T-helper 2 cell treated with Interferon-gamma antibody and Interleukin-4, amounts not matched to agents 100 ng/mL and 5 ng/mL, for 36 hours (primary cell): Measurements from ENCODE around the gene PDXP. TPM values are rescaled to one million over a fixed set of nuclear protein-coding genes. Genes with fewer than 3 reads are reported as not detected.

ENCODE experiments used
- intact Hi-C: fragments of 100-400 bp; cut with micrococcal nuclease; formaldehyde crosslinking; loops from one replicate; pipeline ENCODE4 v1.15.1; 2023
- total RNA-seq: library from RNA; stranded (reverse); gene quantifications from 2 replicates; pipeline ENCODE4 v1.2.3, GENCODE V29; 2022

Gene PDXP
- total RNA-seq, 1 donor from 2014 or later = 26.6 TPM

GRCh38 chr22:37672920-37673455 lies 14.5 kb downstream of the PDXP start:
- intact Hi-C loops = loop anchor here (10.0 kb wide), 1 partner anchor 172 kb away; the partner anchor contains the start of genes ANKRD54 and EIF3L

GRCh38 chr22:37674248-37674647 lies 15.7 kb downstream of the PDXP start:
- intact Hi-C loops = loop anchor here (10.0 kb wide), 1 partner anchor 171 kb away; the partner anchor contains the start of genes ANKRD54 and EIF3L

GRCh38 chr22:37674951-37675929 lies 16.7 kb downstream of the PDXP start, which contains the start of gene LGALS1:
Gene LGALS1 (plus strand): TSS chr22:37675636. CDS start chr22:37675703, 67 bp downstream.
- intact Hi-C loops = loop anchor here (5.0 to 10.0 kb wide), 3 partner anchors 132 to 433 kb away; partner anchors contain the start of genes ANKRD54, EIF3L, GCAT and RAC2

- intact Hi-C loops = loop anchor here (5.0 to 10.0 kb wide), 3 partner anchors 131 to 434 kb away; partner anchors contain the start of genes ANKRD54, EIF3L, GCAT and RAC2
Observed at GRCh38 chr22:37675930-37676735, 17.6 kb downstream of the PDXP start.

GRCh38 chr22:37676736-37677492 lies 18.4 kb downstream of the PDXP start:
- intact Hi-C loops = loop anchor here (1.0 to 10.0 kb wide), 6 partner anchors 19 to 435 kb away; partner anchors contain the start of genes ANKRD54, EIF3L, GCAT and GGA1

GRCh38 chr22:37677493-37677974 lies 19.0 kb downstream of the PDXP start:
- intact Hi-C loops = loop anchor here (1.0 to 10.0 kb wide), 6 partner anchors 19 to 435 kb away; partner anchors contain the start of genes ANKRD54, EIF3L, GCAT and GGA1

GRCh38 chr22:37678372-37678771 lies 19.8 kb downstream of the PDXP start:
- intact Hi-C loops = loop anchor here (5.0 to 10.0 kb wide), 3 partner anchors 129 to 436 kb away; partner anchors contain the start of genes ANKRD54, EIF3L, GCAT and RAC2

GRCh38 chr22:37679670-37680069 lies 21.1 kb downstream of the PDXP start:
- intact Hi-C loops = loop anchor here (5.0 to 10.0 kb wide), 3 partner anchors 128 to 437 kb away; partner anchors contain the start of genes ANKRD54, EIF3L, GCAT and RAC2

- intact Hi-C loops = no loop called here
Observed at GRCh38 chr22:37680191-37680851, 21.8 kb downstream of the PDXP start.

- intact Hi-C loops = loop anchor here (1.0 kb wide), 2 partner anchors 38 to 58 kb away; no protein-coding TSS in a partner anchor
Observed at GRCh38 chr22:37681001-37681424, 22.5 kb downstream of the PDXP start.

GRCh38 chr22:37681556-37682049 lies 23.1 kb downstream of the PDXP start:
- intact Hi-C loops = loop anchor here (1.0 kb wide), 2 partner anchors 38 to 58 kb away; no protein-coding TSS in a partner anchor

GRCh38 chr22:37684803-37685615 lies 26.5 kb downstream of the PDXP start:
- intact Hi-C loops = no loop called here

GRCh38 chr22:37686002-37686982 lies 27.8 kb downstream of the PDXP start, which contains the start of gene NOL12:
Gene NOL12 (plus strand): TSS chr22:37686343. CDS start chr22:37686393, 50 bp downstream.
- intact Hi-C loops = loop anchor here (1.0 kb wide), 2 partner anchors 10 to 78 kb away; partner anchors contain the start of gene GGA1

GRCh38 chr22:37690407-37690806 lies 31.9 kb downstream of the PDXP start:
- intact Hi-C loops = loop anchor here (10.0 kb wide), 1 partner anchor 54 kb away; no protein-coding TSS in a partner anchor

GRCh38 chr22:37690901-37691504 lies 32.5 kb downstream of the PDXP start:
- intact Hi-C loops = loop anchor here (10.0 kb wide), 1 partner anchor 54 kb away; no protein-coding TSS in a partner anchor
